Measurements from ENCODE around the gene B4GALNT4. TPM values are rescaled to one million over a fixed set of nuclear protein-coding genes. Genes with fewer than 3 reads are reported as not detected.

The B4GALNT4 gene
- total and polyA plus RNA-seq, 2 of the 4 experiments (the other 2 are of a cell fraction): 5.2 to 38.6 TPM

DNA sequence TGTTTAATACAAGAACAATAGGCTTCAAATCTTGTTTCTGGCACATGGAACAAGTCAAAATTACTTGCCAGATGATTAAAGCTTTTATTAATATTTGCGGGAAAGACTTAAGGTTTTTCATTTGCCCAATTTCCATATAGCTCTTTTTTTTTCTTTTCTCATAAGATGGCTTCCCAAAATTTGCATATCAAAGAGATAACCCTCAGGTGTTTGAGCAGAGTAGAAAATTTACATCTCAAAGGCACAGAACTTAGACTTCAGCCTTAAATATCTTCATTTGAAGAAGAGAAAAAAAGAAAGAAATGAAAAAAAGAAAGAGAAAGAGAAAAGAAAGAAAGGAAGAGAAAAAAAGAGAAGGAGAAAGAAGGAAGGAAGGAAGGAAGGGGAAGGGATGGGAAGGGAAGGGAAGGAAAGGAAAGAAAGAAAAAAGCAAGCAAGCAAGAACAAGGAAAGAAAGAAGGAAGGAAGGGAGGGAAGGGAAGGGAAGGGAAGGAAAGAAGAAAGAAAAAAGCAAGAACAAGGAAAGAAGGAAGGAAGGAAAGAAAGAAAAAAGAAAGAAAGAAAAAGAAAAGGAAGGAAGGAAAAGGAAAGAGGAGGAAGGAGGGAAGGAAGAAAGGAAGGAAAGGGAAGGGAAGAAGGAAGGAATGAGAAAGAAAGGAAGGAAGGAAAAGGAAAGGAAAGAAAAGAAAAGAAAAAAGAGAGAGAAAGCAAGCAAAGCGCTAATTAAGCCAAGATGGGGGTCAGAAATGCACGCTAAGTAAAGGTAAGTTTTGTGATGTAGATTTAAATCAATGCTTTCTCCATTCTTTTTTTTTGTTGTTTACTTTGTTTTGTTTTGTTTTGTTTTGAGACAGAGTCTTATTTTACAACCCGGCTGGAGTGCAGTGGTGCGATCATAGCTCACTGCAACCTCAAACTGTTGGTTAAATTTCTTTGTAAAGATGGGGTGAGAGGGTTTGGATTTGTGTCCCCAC is 28.5 kb upstream of the B4GALNT4 start:
- Histone ChIP-seq H3K23ac (ENCODE audit: low read depth, low read length) (no peak overlapping the region), H4K20me1 (ENCODE audit: insufficient read depth, low read length) (no peaks in the 10 kb centered on the region), H3K36me3 (ENCODE audit: control insufficient read depth, insufficient read depth, low read length) (no peaks in the 10 kb centered on the region), H3K9me1 (ENCODE audit: insufficient read depth, low read length) (no peaks in the 10 kb centered on the region), H2AK5ac (ENCODE audit: low read depth, low read length) (no peak overlapping the region), H3K14ac (replicated peaks; ENCODE audit: low read depth, low read length) (no peak overlapping the region), H3K79me1 (ENCODE audit: low read depth in 1 of 2, low read length in 2 of 2) (no peaks in the 10 kb centered on the region), H3K27ac (ENCODE audit: insufficient read depth, low read length) (no peak overlapping the region), H3K4me1 (ENCODE audit: control insufficient read depth, insufficient read depth, low read length) (peaks cover 1% of the 10 kb centered on the region; the same call in 1 of the 2 replicates), H2AFZ (replicated peaks; ENCODE audit: low read length, poor library complexity) (no peak overlapping the region), H2BK20ac (ENCODE audit: low read depth, low read length) (no peak overlapping the region), H2BK5ac (ENCODE audit: low read depth, low read length, poor library complexity, severe bottlenecking) (no peak overlapping the region), H4K8ac (ENCODE audit: low read depth in 2 of 2, low read length in 2 of 2) (no peak overlapping the region), H3K18ac (ENCODE audit: low read depth, low read length) (no peak overlapping the region), H2BK120ac (ENCODE audit: low read depth, low read length) (no peak overlapping the region), H3K4me2 (ENCODE audit: low read depth, low read length) (no peak overlapping the region), H4K91ac (ENCODE audit: insufficient read depth, low read depth, low read length) (no peak overlapping the region), H2BK15ac (ENCODE audit: low read depth, low read length) (no peak overlapping the region), H3K9ac (ENCODE audit: low read depth, low read length) (no peak overlapping the region), H4K5ac (ENCODE audit: low read depth, low read length) (no peak overlapping the region), H2AK9ac (replicated peaks; ENCODE audit: low read depth, low read length, poor library complexity) (no peak overlapping the region), H3K9me3 (ENCODE audit: control insufficient read depth, insufficient read depth, low read length) (no peaks in the 10 kb centered on the region), H3K4ac (ENCODE audit: low read depth, low read length) (no peak overlapping the region), H3K56ac (ENCODE audit: extremely low read depth, insufficient read depth, low read length) (no peak overlapping the region), H3K27me3 (ENCODE audit: control insufficient read depth, insufficient read depth, low read length) (peaks cover 8% of the 10 kb centered on the region), H3K4me3 (ENCODE audit: insufficient read depth, low read depth, low read length) (no peak overlapping the region)
- dilution Hi-C loops (cut with HindIII; ENCODE audit: low sequenced_read_pairs, unreplicated experiment) (no loop called here), in situ Hi-C loops (cut with MboI; ENCODE audit: low sequenced_read_pairs) (no loop called here), intact Hi-C loops (cut with micrococcal nuclease) (no loop called here)
- BruUV-seq (replicated peaks): no TSS peak
- ChIA-PET POLR2A (ENCODE audit: unreplicated experiment) (no interaction called here), CTCF (interaction anchor here (0.7 to 1.1 kb wide), 3 partner anchors 8 to 71 kb away, joined by 3 to 4 read pairs (median 3); no protein-coding TSS in a partner anchor)
- DNase-seq (no peak), ATAC-seq (ENCODE audit: low read depth) (no peak)
- no CpG with 5 or more reads among the region's 5 CpGs for WGBS, 2 experiments (ENCODE audit: extremely low coverage in 2 of 2, insufficient read length in 1 of 2)
- no peak for TF ChIP-seq RCOR1 (IDR thresholded peaks at IDR 0.05; ENCODE audit: insufficient replicate concordance, low read length)
- TF ChIP-seq NFE2L2 (IDR thresholded peaks at IDR 0.05; ENCODE audit: low read depth, low read length): no peak
- no peak for TF ChIP-seq FOS (IDR thresholded peaks at IDR 0.05; ENCODE audit: low read depth, low read length)
- TF ChIP-seq BHLHE40 (IDR thresholded peaks at IDR 0.05; ENCODE audit: low read depth, low read length): no peak
- TF ChIP-seq, protein P1, sequence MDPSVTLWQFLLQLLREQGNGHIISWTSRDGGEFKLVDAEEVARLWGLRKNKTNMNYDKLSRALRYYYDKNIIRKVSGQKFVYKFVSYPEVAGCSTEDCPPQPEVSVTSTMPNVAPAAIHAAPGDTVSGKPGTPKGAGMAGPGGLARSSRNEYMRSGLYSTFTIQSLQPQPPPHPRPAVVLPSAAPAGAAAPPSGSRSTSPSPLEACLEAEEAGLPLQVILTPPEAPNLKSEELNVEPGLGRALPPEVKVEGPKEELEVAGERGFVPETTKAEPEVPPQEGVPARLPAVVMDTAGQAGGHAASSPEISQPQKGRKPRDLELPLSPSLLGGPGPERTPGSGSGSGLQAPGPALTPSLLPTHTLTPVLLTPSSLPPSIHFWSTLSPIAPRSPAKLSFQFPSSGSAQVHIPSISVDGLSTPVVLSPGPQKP (IDR thresholded peaks at IDR 0.05; ENCODE audit: borderline replicate concordance, low read depth, low read length): no peak
- TF ChIP-seq CEBPB (IDR thresholded peaks at IDR 0.05; ENCODE audit: low read depth, low read length): no peak
- no peak for TF ChIP-seq RFX5 (IDR thresholded peaks at IDR 0.05; ENCODE audit: low read depth, low read length)
- no peak for TF ChIP-seq RAD21 (IDR thresholded peaks at IDR 0.05; ENCODE audit: low read length)
- TF ChIP-seq MAZ (IDR thresholded peaks at IDR 0.05; ENCODE audit: borderline replicate concordance, low read depth, low read length): no peak
- no peak for TF ChIP-seq SMC3 (IDR thresholded peaks at IDR 0.05; ENCODE audit: low read depth, low read length)
- TF ChIP-seq, protein P2, sequence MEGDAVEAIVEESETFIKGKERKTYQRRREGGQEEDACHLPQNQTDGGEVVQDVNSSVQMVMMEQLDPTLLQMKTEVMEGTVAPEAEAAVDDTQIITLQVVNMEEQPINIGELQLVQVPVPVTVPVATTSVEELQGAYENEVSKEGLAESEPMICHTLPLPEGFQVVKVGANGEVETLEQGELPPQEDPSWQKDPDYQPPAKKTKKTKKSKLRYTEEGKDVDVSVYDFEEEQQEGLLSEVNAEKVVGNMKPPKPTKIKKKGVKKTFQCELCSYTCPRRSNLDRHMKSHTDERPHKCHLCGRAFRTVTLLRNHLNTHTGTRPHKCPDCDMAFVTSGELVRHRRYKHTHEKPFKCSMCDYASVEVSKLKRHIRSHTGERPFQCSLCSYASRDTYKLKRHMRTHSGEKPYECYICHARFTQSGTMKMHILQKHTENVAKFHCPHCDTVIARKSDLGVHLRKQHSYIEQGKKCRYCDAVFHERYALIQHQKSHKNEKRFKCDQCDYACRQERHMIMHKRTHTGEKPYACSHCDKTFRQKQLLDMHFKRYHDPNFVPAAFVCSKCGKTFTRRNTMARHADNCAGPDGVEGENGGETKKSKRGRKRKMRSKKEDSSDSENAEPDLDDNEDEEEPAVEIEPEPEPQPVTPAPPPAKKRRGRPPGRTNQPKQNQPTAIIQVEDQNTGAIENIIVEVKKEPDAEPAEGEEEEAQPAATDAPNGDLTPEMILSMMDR (conservative IDR thresholded peaks at IDR 0.05; ENCODE audit: low read depth, low read length): no peak
- TF ChIP-seq CHD1 (IDR thresholded peaks at IDR 0.05; ENCODE audit: low read depth, low read length): no peak
- TF ChIP-seq POLR2A (IDR thresholded peaks at IDR 0.05; ENCODE audit: low read depth, low read length): no peak
- no peak for TF ChIP-seq MAFK (IDR thresholded peaks at IDR 0.05; ENCODE audit: low read depth, low read length)
- TF ChIP-seq, protein P3, sequence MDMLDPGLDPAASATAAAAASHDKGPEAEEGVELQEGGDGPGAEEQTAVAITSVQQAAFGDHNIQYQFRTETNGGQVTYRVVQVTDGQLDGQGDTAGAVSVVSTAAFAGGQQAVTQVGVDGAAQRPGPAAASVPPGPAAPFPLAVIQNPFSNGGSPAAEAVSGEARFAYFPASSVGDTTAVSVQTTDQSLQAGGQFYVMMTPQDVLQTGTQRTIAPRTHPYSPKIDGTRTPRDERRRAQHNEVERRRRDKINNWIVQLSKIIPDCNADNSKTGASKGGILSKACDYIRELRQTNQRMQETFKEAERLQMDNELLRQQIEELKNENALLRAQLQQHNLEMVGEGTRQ (IDR thresholded peaks at IDR 0.05; ENCODE audit: low read depth, low read length): no peak
